BE2C (cell line): ENCODE data around the gene VSIG10.
A peak's percentile ranks its signal among the peaks of the same experiment; 100 is the strongest.

Experiments
- DNase-seq: peaks from one replicate; pipeline ENCODE4 v3.0.0-alpha.2; 2020
- H3K27me3 ChIP-seq: fragments of 250-450 bp; sonication (Bioruptor Pico); 2 replicates; pipeline ENCODE4 v1.5.1; 2020; ENCODE audit warnings: mild to moderate bottlenecking
- H3K36me3 ChIP-seq: fragments of 250-450 bp; sonication (Bioruptor Pico); 2 replicates; pipeline ENCODE4 v1.5.1; 2020; ENCODE audit warnings: mild to moderate bottlenecking
- H3K4me1 ChIP-seq: fragments of 250-450 bp; sonication (Bioruptor Pico); 2 replicates; pipeline ENCODE4 v1.5.1; 2020
- H3K4me3 ChIP-seq: 2 replicates; pipeline ENCODE4 v1.5.1; 2011; ENCODE audit warnings: low read depth, low read length
- H3K9me3 ChIP-seq: fragments of 250-450 bp; sonication (Bioruptor Pico); 2 replicates; pipeline ENCODE4 v1.5.1; 2020
- CTCF ChIP-seq: IDR thresholded peaks from 2 replicates; pipeline ENCODE4 v1.5.1; 2012; ENCODE audit warnings: mild to moderate bottlenecking, low read depth, low read length

The VSIG10 gene

GRCh38 chr12:118119449-118119879 is 15.7 kb upstream of the VSIG10 start:
- Histone ChIP-seq H3K9me3 (no peaks in the 10 kb centered on the region), H3K4me3 (no peak overlapping the region), H3K36me3 (no peaks in the 10 kb centered on the region), H3K27me3 (no peaks in the 10 kb centered on the region), H3K4me1 (no peaks in the 10 kb centered on the region)
- TF ChIP-seq CTCF, result no peak
- no peak for DNase-seq

- Histone ChIP-seq H3K27me3 (no peaks in the 10 kb centered on the region), H3K4me1 (no peaks in the 10 kb centered on the region), H3K9me3 (no peaks in the 10 kb centered on the region), H3K36me3 (no peaks in the 10 kb centered on the region), H3K4me3 (no peak overlapping the region)
- no peak for DNase-seq
- no peak for TF ChIP-seq CTCF
Measured at GRCh38 chr12:118109088-118109487, 5.3 kb upstream of the VSIG10 start.

- no peaks in the 10 kb centered on the region for H3K36me3 ChIP-seq
- no peaks in the 10 kb centered on the region for H3K9me3 ChIP-seq
- H3K27me3 ChIP-seq, result no peaks in the 10 kb centered on the region
- no peak for TF ChIP-seq CTCF
- H3K4me1 ChIP-seq, result no peaks in the 10 kb centered on the region
- no peak for DNase-seq
- no peak overlapping the region for H3K4me3 ChIP-seq
Measured at GRCh38 chr12:118107694-118108093, 3.9 kb upstream of the VSIG10 start.

GRCh38 chr12:118107011-118107410 is 3.2 kb upstream of the VSIG10 start:
- Histone ChIP-seq H3K9me3 (no peaks in the 10 kb centered on the region), H3K36me3 (no peaks in the 10 kb centered on the region), H3K27me3 (no peaks in the 10 kb centered on the region), H3K4me1 (no peaks in the 10 kb centered on the region), H3K4me3 (no peak overlapping the region)
- TF ChIP-seq CTCF, result no peak
- DNase-seq, result no peak

- H3K4me3 ChIP-seq, result peak overlapping the region; percentile 87
- TF ChIP-seq CTCF, result no peak
- H3K9me3 ChIP-seq, result no peaks in the 10 kb centered on the region
- DNase-seq, result no peak
- no peaks in the 10 kb centered on the region for H3K36me3 ChIP-seq
- H3K4me1 ChIP-seq, result peaks cover 2% of the 10 kb centered on the region; the same call in 1 of the 2 replicates
- H3K27me3 ChIP-seq, result no peaks in the 10 kb centered on the region
Measured at GRCh38 chr12:118103201-118103600, 610 bp downstream of the VSIG10 start.

- Histone ChIP-seq H3K9me3 (no peaks in the 10 kb centered on the region), H3K4me1 (peaks cover 2% of the 10 kb centered on the region; the same call in 1 of the 2 replicates), H3K36me3 (no peaks in the 10 kb centered on the region), H3K4me3 (peak overlapping the region; percentile 87), H3K27me3 (no peaks in the 10 kb centered on the region)
- no peak for DNase-seq
- TF ChIP-seq CTCF, result no peak
Measured at GRCh38 chr12:118102609-118103008, 1.2 kb downstream of the VSIG10 start.
